Effector memory CD4-positive, alpha-beta T cell (primary cell): ENCODE data around the gene CASP4.
"Not testable (repeated sequence)": the region's sequence is repeated elsewhere in the genome, so short reads cannot be mapped to it uniquely, and the experiment has no call there.

ENCODE experiments used
- DNase-seq, 3 donors: peaks; one replicate each; pipeline ENCODE4 v3.0.0-alpha.2; 2020
- H3K27ac ChIP-seq: 2 replicates; pipeline ENCODE4 v1.7.0; 2013; ENCODE audit warnings: mild to moderate bottlenecking, low read length, moderate library complexity; ENCODE audit not compliant: insufficient read depth, poor library complexity, severe bottlenecking
- H3K27me3 ChIP-seq: replicated peaks from 2 replicates; pipeline ENCODE4 v1.7.0; 2013; ENCODE audit warnings: mild to moderate bottlenecking, low read length; ENCODE audit not compliant: insufficient read depth, control insufficient read depth, poor library complexity, severe bottlenecking
- H3K36me3 ChIP-seq: 2 replicates; pipeline ENCODE4 v1.7.0; 2013; ENCODE audit warnings: mild to moderate bottlenecking, low read length, moderate library complexity; ENCODE audit not compliant: control insufficient read depth, insufficient read depth
- H3K4me1 ChIP-seq: 2 replicates; pipeline ENCODE4 v1.7.0; 2013; ENCODE audit warnings: low read length, mild to moderate bottlenecking; ENCODE audit not compliant: control insufficient read depth, insufficient read depth, poor library complexity, severe bottlenecking
- H3K4me3 ChIP-seq: 2 replicates; pipeline ENCODE4 v1.7.0; 2013; ENCODE audit warnings: low read length, low read depth, mild to moderate bottlenecking; ENCODE audit not compliant: insufficient read depth, poor library complexity, severe bottlenecking
- H3K9me3 ChIP-seq: 2 replicates; pipeline ENCODE4 v1.7.0; 2013; ENCODE audit warnings: mild to moderate bottlenecking, low read length, moderate library complexity; ENCODE audit not compliant: control insufficient read depth

CASP4 gene

GRCh38 chr11:104992781-104993180 lies 24.4 kb upstream of the CASP4 start:
- no peak overlapping the region for H3K4me3 ChIP-seq
- no peak overlapping the region for H3K27ac ChIP-seq
- H3K9me3 ChIP-seq: no peaks in the 10 kb centered on the region
- H3K36me3 ChIP-seq: no peaks in the 10 kb centered on the region
- no peak for DNase-seq
- H3K4me1 ChIP-seq: peaks cover 4% of the 10 kb centered on the region
- H3K27me3 ChIP-seq: no peaks in the 10 kb centered on the region

- Histone ChIP-seq H3K4me3 (no peak overlapping the region), H3K4me1 (peaks cover 4% of the 10 kb centered on the region), H3K9me3 (no peaks in the 10 kb centered on the region), H3K36me3 (no peaks in the 10 kb centered on the region), H3K27me3 (no peaks in the 10 kb centered on the region), H3K27ac (no peak overlapping the region)
- no peak for DNase-seq
These were observed 23.6 kb upstream of the CASP4 start for GRCh38 chr11:104991994-104992393.

- Histone ChIP-seq H3K9me3 (no peaks in the 10 kb centered on the region), H3K27me3 (no peaks in the 10 kb centered on the region), H3K27ac (no peak overlapping the region), H3K4me1 (no peaks in the 10 kb centered on the region), H3K36me3 (no peaks in the 10 kb centered on the region), H3K4me3 (no peak overlapping the region)
- no peak for DNase-seq
These were observed 16.4 kb upstream of the CASP4 start for GRCh38 chr11:104984808-104985207.

DNA sequence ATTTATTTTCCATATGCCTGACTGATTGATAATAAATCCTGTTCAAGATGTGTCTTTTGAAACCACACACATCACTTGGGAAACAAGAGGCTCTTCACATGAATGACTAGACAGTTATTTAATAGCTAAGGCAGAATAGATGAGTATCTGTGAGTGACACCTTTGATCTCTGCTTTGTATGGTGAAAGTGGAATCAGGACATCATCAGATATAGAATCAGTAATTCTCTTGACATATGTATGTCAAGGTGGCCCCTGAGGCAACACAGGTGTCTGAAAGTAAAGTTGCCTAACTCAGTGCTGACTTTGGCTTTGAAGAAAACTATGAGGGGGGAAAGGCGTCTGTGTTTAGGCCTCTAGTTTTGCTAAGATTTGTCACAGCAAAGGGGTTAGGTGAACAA lies 11.5 kb upstream of the CASP4 start:
- no peaks in the 10 kb centered on the region for H3K36me3 ChIP-seq
- no peak for DNase-seq
- H3K4me1 ChIP-seq: no peaks in the 10 kb centered on the region
- no peak overlapping the region for H3K27ac ChIP-seq
- no peaks in the 10 kb centered on the region for H3K27me3 ChIP-seq
- no peaks in the 10 kb centered on the region for H3K9me3 ChIP-seq
- no peak overlapping the region for H3K4me3 ChIP-seq

DNA sequence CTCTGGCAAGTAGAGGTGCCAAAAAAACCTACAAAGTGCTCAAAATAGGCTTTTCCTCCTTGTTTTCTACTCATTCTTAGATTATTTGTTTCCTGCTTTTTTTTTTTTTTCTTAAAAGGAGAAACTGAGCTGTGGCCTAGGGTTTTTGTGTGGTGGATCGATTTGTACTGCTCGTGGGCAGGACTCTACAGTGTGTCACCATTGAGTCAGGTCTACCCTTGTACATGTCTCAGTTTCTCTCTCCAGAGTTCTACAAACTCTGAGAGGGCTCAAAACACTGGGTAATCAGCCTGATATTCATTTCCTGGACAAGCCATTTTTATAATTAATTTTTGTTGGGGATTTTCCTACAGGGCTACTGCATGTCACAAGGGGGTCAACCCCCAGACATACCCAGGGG lies 5.2 kb upstream of the CASP4 start:
- H3K27me3 ChIP-seq: no peaks in the 10 kb centered on the region
- H3K36me3 ChIP-seq: no peaks in the 10 kb centered on the region
- H3K27ac ChIP-seq: no peak overlapping the region
- no peaks in the 10 kb centered on the region for H3K4me1 ChIP-seq
- H3K4me3 ChIP-seq: no peak overlapping the region
- DNase-seq: no peak
- H3K9me3 ChIP-seq: peaks cover 4% of the 10 kb centered on the region

DNA sequence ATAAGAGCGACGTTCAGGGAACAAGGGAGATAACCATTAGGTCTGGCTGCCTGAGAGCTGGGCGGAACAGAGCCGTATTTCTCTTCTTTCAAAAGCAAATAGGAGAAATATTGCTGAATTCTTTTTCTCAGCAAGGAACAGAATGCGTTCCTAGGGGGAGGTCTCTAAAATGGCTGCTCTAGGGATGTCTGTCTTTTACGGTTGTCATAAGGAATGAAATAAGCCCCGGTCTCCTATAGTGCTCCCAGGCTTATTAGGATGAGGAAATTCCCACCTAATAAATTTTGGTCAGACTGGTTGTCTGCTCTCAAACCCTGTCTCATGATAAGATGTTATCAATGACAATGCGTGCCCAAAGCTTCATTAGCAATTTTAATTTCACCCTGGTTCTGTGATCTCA lies 4.5 kb upstream of the CASP4 start:
- not testable (repeated sequence) for H3K9me3 ChIP-seq, H3K36me3 ChIP-seq, H3K27ac ChIP-seq, DNase-seq, H3K4me3 ChIP-seq, H3K4me1 ChIP-seq, H3K27me3 ChIP-seq

DNA sequence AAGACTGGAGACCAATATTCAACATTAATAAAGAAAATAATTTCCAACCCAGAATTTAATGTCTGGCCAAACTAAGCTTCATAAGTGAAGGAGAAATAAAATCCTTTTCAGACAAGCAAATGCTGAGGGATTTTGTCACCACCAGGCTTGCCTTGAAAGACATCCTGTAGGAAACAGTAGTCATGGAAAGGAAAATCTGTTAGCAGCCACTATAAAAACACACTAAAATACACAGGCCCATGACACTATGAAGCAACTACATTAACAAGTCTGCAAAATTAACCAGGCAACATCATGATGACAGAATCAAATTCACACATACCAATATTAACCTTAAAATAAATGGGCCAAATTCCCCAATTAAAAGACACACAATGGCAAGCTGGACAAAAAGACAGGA lies 2.4 kb upstream of the CASP4 start:
- Histone ChIP-seq H3K4me1 (peaks cover 11% of the 10 kb centered on the region), H3K9me3 (peaks cover 4% of the 10 kb centered on the region), H3K36me3 (no peaks in the 10 kb centered on the region), H3K27me3 (no peaks in the 10 kb centered on the region), H3K4me3 (no peak overlapping the region), H3K27ac (no peak overlapping the region)
- no peak for DNase-seq

DNA sequence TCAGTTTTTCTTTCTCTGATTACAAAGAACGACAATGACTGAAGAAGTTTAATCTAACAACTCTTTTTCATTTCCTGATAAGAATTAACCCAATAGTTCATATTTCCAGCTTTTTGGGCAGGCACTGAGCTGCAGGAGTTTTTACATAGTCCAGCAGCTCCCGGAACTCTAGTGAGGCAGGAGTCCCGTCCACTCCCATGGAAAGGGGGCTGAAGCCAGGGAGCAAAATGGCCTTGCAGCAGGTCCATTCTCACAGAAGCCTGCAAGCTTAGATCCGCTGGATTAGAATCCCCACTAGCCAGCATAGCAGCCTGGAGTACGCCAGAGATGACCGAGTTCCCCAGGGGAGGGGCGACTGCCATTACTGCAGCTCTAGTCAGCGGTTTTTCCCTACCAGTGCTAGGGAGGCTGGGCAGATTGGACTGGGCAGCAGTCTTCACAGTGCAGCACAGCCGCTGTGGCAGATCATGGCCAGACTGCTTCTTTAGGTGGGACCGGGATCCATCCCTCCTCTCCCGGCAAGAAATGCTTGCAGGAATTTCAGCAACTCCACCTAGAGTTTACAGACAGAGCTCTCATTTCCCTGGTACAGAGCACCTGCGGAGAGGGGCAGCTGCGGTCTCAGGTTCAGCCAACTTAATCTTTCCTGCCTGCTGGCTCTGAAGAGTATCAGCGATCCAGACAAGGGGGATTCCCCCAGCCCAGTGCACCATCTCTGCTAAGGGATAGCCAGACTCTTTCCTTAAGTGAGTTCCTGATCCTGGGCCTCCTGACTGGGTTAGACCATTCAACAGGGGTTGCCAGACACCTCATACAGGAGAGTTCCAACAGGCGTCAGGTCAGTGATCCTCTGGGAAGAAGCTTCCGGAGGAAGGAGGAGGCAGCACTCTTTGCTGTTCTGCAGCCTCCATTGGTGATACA lies 742 bp upstream of the CASP4 start:
- Histone ChIP-seq H3K27ac (peak overlapping the region; percentile 73), H3K36me3 (no peaks in the 10 kb centered on the region), H3K4me1 (peaks cover 15% of the 10 kb centered on the region), H3K4me3 (peak overlapping the region; percentile 76), H3K9me3 (peaks cover under 1% of the 10 kb centered on the region), H3K27me3 (no peaks in the 10 kb centered on the region)
- DNase-seq: no peak

DNA sequence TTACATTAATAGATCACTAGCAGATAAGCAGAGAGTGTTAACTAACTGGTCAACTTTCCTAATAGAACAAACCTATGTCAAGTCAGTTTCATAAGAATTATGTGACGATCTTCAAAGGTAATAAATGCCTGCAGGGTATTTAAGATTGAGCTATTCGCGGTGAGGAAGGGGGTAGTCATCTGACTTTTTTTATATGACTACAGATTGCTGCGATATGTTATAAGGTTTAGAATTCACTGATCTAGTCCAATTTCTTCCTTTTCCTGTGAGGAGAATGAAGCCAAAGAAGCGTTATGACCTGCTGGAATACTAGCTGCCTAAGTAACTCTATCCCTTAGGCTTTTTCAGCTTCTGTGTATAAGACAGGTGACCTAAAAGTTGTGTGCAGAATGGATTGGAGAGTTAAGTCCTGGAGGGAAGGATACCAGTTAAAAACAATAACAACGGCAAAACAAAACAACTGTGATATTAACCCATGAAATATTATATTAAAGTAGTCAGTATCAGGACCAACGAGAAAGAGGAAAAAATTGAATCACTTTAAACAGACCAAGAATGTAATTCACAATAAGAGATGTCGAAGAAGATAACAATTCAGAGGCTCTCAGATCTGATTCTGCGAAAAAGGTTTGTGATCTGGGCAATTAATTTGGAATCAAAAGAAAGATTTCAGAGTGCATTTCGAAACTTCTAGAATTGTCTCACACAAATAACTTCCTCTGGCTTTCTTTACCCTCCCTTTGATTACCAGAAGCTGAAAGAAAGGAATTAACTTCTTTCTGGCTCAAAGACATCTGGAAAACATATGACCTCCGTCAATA lies 630 bp downstream of the CASP4 start:
- no peak for DNase-seq

GRCh38 chr11:104965735-104966134 lies 2.6 kb downstream of the CASP4 start:
- Histone ChIP-seq H3K27ac (no peak overlapping the region), H3K36me3 (peaks cover 6% of the 10 kb centered on the region), H3K9me3 (no peaks in the 10 kb centered on the region), H3K4me3 (no peak overlapping the region), H3K27me3 (no peaks in the 10 kb centered on the region), H3K4me1 (peaks cover 22% of the 10 kb centered on the region)
- DNase-seq: no peak

More for the DNA sequence above, 630 bp downstream of the CASP4 start:
- peak overlapping the region; percentile 73 for H3K27ac ChIP-seq
- H3K27me3 ChIP-seq: no peaks in the 10 kb centered on the region
- H3K4me1 ChIP-seq: peaks cover 22% of the 10 kb centered on the region
- H3K9me3 ChIP-seq: no peaks in the 10 kb centered on the region
- H3K4me3 ChIP-seq: peak overlapping the region; percentile 76
- H3K36me3 ChIP-seq: peaks cover 6% of the 10 kb centered on the region
